T-cell (primary cell): Measurements from ENCODE around the gene NAA35. TPM values are rescaled to one million over a fixed set of nuclear protein-coding genes. Genes with fewer than 3 reads are reported as not detected.

Source experiments
- ATAC-seq, 4 experiments: fragments of 200-7000 bp in 3 of 4; fragments of 150-1000 bp in 1 of 4; cut with Tn5 transposase; replicated peaks in 1 of 4; 1 replicate in 3 of 4; 2 replicates in 1 of 4; pipeline ENCODE4 v1.10.0; 2021; ENCODE audit warnings: moderate library complexity in 3 of 4, mild to moderate bottlenecking in 2 of 4, moderate number of reproducible peaks in 1 of 4
- CTCF ChIA-PET, 2 donors: fragments of 300-600 bp; sonication (Branson Sonifier 250); formaldehyde crosslinking; loops; one replicate each; lab custom pipeline; 2022; ENCODE audit warnings: antibody characterized with exemption in 2 of 2; lab: Charles Lee
- POLR2A ChIA-PET, 2 donors: fragments of 300-600 bp; sonication (Branson Sonifier 250); formaldehyde crosslinking; loops; one replicate each; lab custom pipeline; 2022; ENCODE audit warnings: antibody characterized with exemption in 2 of 2; lab: Charles Lee
- DNase-seq, 35 experiments: peaks; one replicate each; pipeline versions ENCODE4 v3.0.0 to v3.0.0-alpha.2; 2013 to 2023
- H3K27ac ChIP-seq: one replicate; pipeline ENCODE4 v1.5.1; 2013; ENCODE audit warnings: low read length
- H3K27me3 ChIP-seq, 2 experiments: replicated peaks in 1 of 2; 1 replicate in 1 of 2; 2 replicates in 1 of 2; pipeline versions ENCODE4 v1.6.1 to v1.7.0; 2013; ENCODE audit warnings: low read length in 1 of 2, mixed read lengths in 1 of 2; ENCODE audit not compliant: control insufficient read depth in 2 of 2, insufficient read depth in 2 of 2; ENCODE audit errors: extremely low read depth in 1 of 2
- H3K36me3 ChIP-seq, 2 donors: 1 replicate in 1 of 2; 2 replicates in 1 of 2; pipeline versions ENCODE4 v1.6.1 to v1.7.0; 2013; ENCODE audit warnings: low read length in 1 of 2; ENCODE audit not compliant: control insufficient read depth in 2 of 2, insufficient read depth in 1 of 2; ENCODE audit errors: extremely low read depth in 1 of 2
- H3K4me1 ChIP-seq, 2 experiments: 1 replicate in 1 of 2; 2 replicates in 1 of 2; pipeline versions ENCODE4 v1.6.1 to v1.7.0; 2013; ENCODE audit warnings: low read length in 2 of 2, mixed read lengths in 1 of 2; ENCODE audit not compliant: insufficient read depth in 2 of 2, control insufficient read depth in 1 of 2; ENCODE audit errors: extremely low read depth in 1 of 2
- H3K4me3 ChIP-seq, 2 donors: 1 replicate in 1 of 2; 2 replicates in 1 of 2; pipeline versions ENCODE4 v1.5.1 to v1.7.0; 2013; ENCODE audit warnings: mild to moderate bottlenecking in 2 of 2, low read length in 1 of 2, moderate library complexity in 1 of 2; ENCODE audit not compliant: control insufficient read depth in 1 of 2; ENCODE audit errors: extremely low read depth in 1 of 2
- H3K9me3 ChIP-seq: 2 replicates; pipeline ENCODE4 v1.7.0; 2013
- H3K27ac Mint-ChIP-seq, 2 donors: one replicate each; pipeline ENCODE4 v1.8.0; 2020 to 2021; ENCODE audit warnings: mild to moderate bottlenecking in 2 of 2, mixed read lengths in 2 of 2
- H3K27me3 Mint-ChIP-seq, 2 donors: one replicate each; pipeline ENCODE4 v1.8.0; 2021 to 2022; ENCODE audit warnings: mixed read lengths in 2 of 2
- H3K36me3 Mint-ChIP-seq: one replicate; pipeline ENCODE4 v1.8.0; 2021; ENCODE audit warnings: mixed read lengths
- H3K4me1 Mint-ChIP-seq, 3 donors: one replicate each; pipeline ENCODE4 v1.8.0; 2020 to 2022; ENCODE audit warnings: mixed read lengths in 3 of 3, mild to moderate bottlenecking in 1 of 3
- H3K4me3 Mint-ChIP-seq, 3 donors: one replicate each; pipeline ENCODE4 v1.8.0; 2020 to 2022; ENCODE audit warnings: mild to moderate bottlenecking in 3 of 3, mixed read lengths in 3 of 3, moderate library complexity in 3 of 3
- H3K9me3 Mint-ChIP-seq, 3 donors: one replicate each; pipeline ENCODE4 v1.8.0; 2020 to 2022; ENCODE audit warnings: mixed read lengths in 3 of 3
- WGBS: methylation state at CpG from one replicate; pipeline ENCODE4 v1.1.5; 2013; ENCODE audit warnings: missing lambda C conversion rate; ENCODE audit not compliant: insufficient coverage; 5-methylcytosine and 5-hydroxymethylcytosine counted together
- total RNA-seq, 35 experiments: library from RNA in 6 of 35; stranded (reverse) in 6 of 35; fragments of 120-200 nt in 1 of 35; gene quantifications; one replicate each; pipeline versions ENCODE4 v1.2.1 to v1.2.4 and lab custom pipeline; 2013 to 2026

NAA35 gene
- total RNA-seq, 5 donors from 2014 or later (not counting 1 experiment from before 2014, with no cell fraction given) = 17.6 to 25.3 (median 24.3) TPM

- Histone ChIP-seq H3K27me3 (no peaks in the 10 kb centered on the region), H3K4me3 (no peak overlapping the region), H3K4me1 (peaks cover 3 to 10% of the 10 kb centered on the region in 2 experiments), H3K9me3 (no peaks in the 10 kb centered on the region), H3K27ac (no peak overlapping the region), H3K36me3 (peaks cover 0 to 40% of the 10 kb centered on the region in 2 donors)
- Mint-ChIP-seq H3K36me3 (peaks cover 70% of the 10 kb centered on the region), H3K27ac (peak overlapping the region in 1 of 2 donors; percentile 72), H3K27me3 (no peaks in the 10 kb centered on the region), H3K4me3 (no peak overlapping the region), H3K4me1 (peaks cover 21 to 24% (median 23%) of the 10 kb centered on the region in 3 donors), H3K9me3 (no peaks in the 10 kb centered on the region)
- POLR2A ChIA-PET = no interaction called here
- CTCF ChIA-PET = no interaction called here
- DNase-seq (no peak), ATAC-seq (no peak)
- 100% methylated on average over 1 of the region's 6 CpGs for WGBS
Measured at GRCh38 chr9:86021166-86021565, 80.2 kb downstream of the NAA35 start.

- Histone ChIP-seq H3K36me3 (peaks cover 0 to 31% of the 10 kb centered on the region in 2 donors), H3K4me1 (peaks cover 3 to 10% of the 10 kb centered on the region in 2 experiments), H3K27ac (no peak overlapping the region), H3K4me3 (no peak overlapping the region), H3K27me3 (no peaks in the 10 kb centered on the region), H3K9me3 (no peaks in the 10 kb centered on the region)
- peaks cover 21 to 24% (median 23%) of the 10 kb centered on the region in 3 donors for H3K4me1 Mint-ChIP-seq
- POLR2A ChIA-PET = no interaction called here
- peak overlapping the region; percentile 47 to 57 for H3K27ac Mint-ChIP-seq
- peaks cover 0 to 4% (median 3%) of the 10 kb centered on the region in 3 donors for H3K9me3 Mint-ChIP-seq
- no CpG with 5 or more reads among the region's 3 CpGs for WGBS
- peaks cover 73% of the 10 kb centered on the region for H3K36me3 Mint-ChIP-seq
- ATAC-seq = peak; percentile 57 to 78 (median 65)
- no peak overlapping the region for H3K4me3 Mint-ChIP-seq
- CTCF ChIA-PET = no interaction called here
- H3K27me3 Mint-ChIP-seq = no peaks in the 10 kb centered on the region
- peak in 6 of 35 experiments; percentile 7 to 33 (median 13) for DNase-seq
Measured at GRCh38 chr9:86022687-86023266, 81.8 kb downstream of the NAA35 start.

GRCh38 chr9:86027767-86028166, 86.8 kb downstream of the NAA35 start:
- H3K27ac ChIP-seq = no peak overlapping the region
- peaks cover 0 to 4% of the 10 kb centered on the region in 2 experiments for H3K4me1 ChIP-seq
- DNase-seq = no peak
- H3K9me3 Mint-ChIP-seq = peaks cover 0 to 5% (median 3%) of the 10 kb centered on the region in 3 donors
- H3K27ac Mint-ChIP-seq = no peak overlapping the region
- no CpG with 5 or more reads among the region's 4 CpGs for WGBS
- POLR2A ChIA-PET = no interaction called here
- no peaks in the 10 kb centered on the region for H3K27me3 Mint-ChIP-seq
- H3K4me3 Mint-ChIP-seq = no peak overlapping the region
- peaks cover 0 to 10% of the 10 kb centered on the region in 2 donors for H3K36me3 ChIP-seq
- peaks cover 3% of the 10 kb centered on the region in 3 donors for H3K4me1 Mint-ChIP-seq
- H3K4me3 ChIP-seq = no peak overlapping the region
- no peak for ATAC-seq
- H3K9me3 ChIP-seq = no peaks in the 10 kb centered on the region
- H3K36me3 Mint-ChIP-seq = peaks cover 57% of the 10 kb centered on the region
- CTCF ChIA-PET = no interaction called here
- no peaks in the 10 kb centered on the region for H3K27me3 ChIP-seq

GRCh38 chr9:86034863-86035734, 94.2 kb downstream of the NAA35 start:
- H3K27me3 Mint-ChIP-seq = peaks cover 2 to 4% of the 10 kb centered on the region in 2 donors
- ATAC-seq (no peak), DNase-seq (no peak)
- no peak overlapping the region for H3K4me3 Mint-ChIP-seq
- CTCF ChIA-PET = interaction anchor here in 1 of 2 donors (0.6 kb wide), 1 partner anchor 135 kb away, joined by 7 read pairs; no protein-coding TSS in a partner anchor
- no peaks in the 10 kb centered on the region for H3K4me1 Mint-ChIP-seq
- no peaks in the 10 kb centered on the region for H3K9me3 ChIP-seq
- WGBS = 78% methylated on average over 8 of the region's 17 CpGs
- H3K36me3 Mint-ChIP-seq = no peaks in the 10 kb centered on the region
- H3K27me3 ChIP-seq = peaks cover 0 to 4% of the 10 kb centered on the region in 2 experiments
- no peak overlapping the region for H3K27ac ChIP-seq
- H3K27ac Mint-ChIP-seq = no peak overlapping the region
- no peaks in the 10 kb centered on the region for H3K9me3 Mint-ChIP-seq
- no peaks in the 10 kb centered on the region for H3K36me3 ChIP-seq
- no peaks in the 10 kb centered on the region for H3K4me1 ChIP-seq
- H3K4me3 ChIP-seq = no peak overlapping the region
- POLR2A ChIA-PET = interaction anchor here in 1 of 2 donors (0.6 kb wide), 1 partner anchor 99 kb away, joined by 5 read pairs; no protein-coding TSS in a partner anchor

GRCh38 chr9:86035827-86036440, 95.0 kb downstream of the NAA35 start:
- H3K4me3 ChIP-seq = no peak overlapping the region
- no peak overlapping the region for H3K27ac Mint-ChIP-seq
- 87% methylated on average over 12 of the region's 15 CpGs for WGBS
- ATAC-seq (no peak), DNase-seq (no peak)
- no peaks in the 10 kb centered on the region for H3K36me3 Mint-ChIP-seq
- H3K27ac ChIP-seq = no peak overlapping the region
- CTCF ChIA-PET = interaction anchor here in 1 of 2 donors (0.6 kb wide), 1 partner anchor 136 kb away, joined by 7 read pairs; no protein-coding TSS in a partner anchor
- no peak overlapping the region for H3K4me3 Mint-ChIP-seq
- H3K9me3 ChIP-seq = no peaks in the 10 kb centered on the region
- no peaks in the 10 kb centered on the region for H3K36me3 ChIP-seq
- H3K4me1 Mint-ChIP-seq = no peaks in the 10 kb centered on the region
- H3K4me1 ChIP-seq = no peaks in the 10 kb centered on the region
- POLR2A ChIA-PET = interaction anchor here in 1 of 2 donors (0.6 kb wide), 1 partner anchor 98 kb away, joined by 5 read pairs; no protein-coding TSS in a partner anchor
- peaks cover 0 to 4% of the 10 kb centered on the region in 2 experiments for H3K27me3 ChIP-seq
- peaks cover 4% of the 10 kb centered on the region in 2 donors for H3K27me3 Mint-ChIP-seq
- H3K9me3 Mint-ChIP-seq = no peaks in the 10 kb centered on the region

GRCh38 chr9:86036555-86036954, 95.6 kb downstream of the NAA35 start:
- peaks cover 0 to 4% of the 10 kb centered on the region in 2 experiments for H3K27me3 ChIP-seq
- Mint-ChIP-seq H3K27ac (no peak overlapping the region), H3K4me1 (no peaks in the 10 kb centered on the region), H3K36me3 (no peaks in the 10 kb centered on the region), H3K27me3 (peaks cover 4% of the 10 kb centered on the region in 2 donors), H3K9me3 (no peaks in the 10 kb centered on the region), H3K4me3 (no peak overlapping the region)
- no peaks in the 10 kb centered on the region for H3K36me3 ChIP-seq
- H3K4me3 ChIP-seq = no peak overlapping the region
- ChIA-PET CTCF (interaction anchor here in 1 of 2 donors (0.7 kb wide), 1 partner anchor 11 kb away, joined by 4 read pairs; no protein-coding TSS in a partner anchor), POLR2A (no interaction called here)
- 100% methylated on average over 6 of the region's 9 CpGs for WGBS
- no peaks in the 10 kb centered on the region for H3K9me3 ChIP-seq
- ATAC-seq (no peak), DNase-seq (no peak)
- no peak overlapping the region for H3K27ac ChIP-seq
- H3K4me1 ChIP-seq = no peaks in the 10 kb centered on the region
